Neural cell (in vitro differentiated cells): ENCODE measurements around the gene ATRAID.

ENCODE experiments used
- EZH2 ChIP-seq: fragments of 200-600, 300-800 bp; shearing (Covaris generic), sonication (generic); IDR thresholded peaks from 2 replicates; pipeline ENCODE4 v1.6.1; 2014; ENCODE audit warnings: antibody characterized with exemption, low read length, borderline replicate concordance, mild to moderate bottlenecking; ENCODE audit not compliant: insufficient read depth, poor library complexity, severe bottlenecking
- POLR2AphosphoS5 ChIP-seq: IDR thresholded peaks from 2 replicates; pipeline ENCODE4 v1.6.1; 2012
- TAF1 ChIP-seq: IDR thresholded peaks from 2 replicates; pipeline ENCODE4 v1.6.1; 2012; ENCODE audit warnings: low read depth
- TF ChIP-seq, protein P1 (sequence below): fragments of 450-650 bp; IDR thresholded peaks from 2 replicates; pipeline ENCODE4 v1.5.1; 2014; ENCODE audit warnings: antibody characterized with exemption, mild to moderate bottlenecking, moderate library complexity; ENCODE audit not compliant: poor library complexity, severe bottlenecking
- TF ChIP-seq, protein P2 (sequence below): IDR thresholded peaks from 2 replicates; pipeline ENCODE4 v1.6.1; 2012; ENCODE audit warnings: borderline replicate concordance

DNA sequence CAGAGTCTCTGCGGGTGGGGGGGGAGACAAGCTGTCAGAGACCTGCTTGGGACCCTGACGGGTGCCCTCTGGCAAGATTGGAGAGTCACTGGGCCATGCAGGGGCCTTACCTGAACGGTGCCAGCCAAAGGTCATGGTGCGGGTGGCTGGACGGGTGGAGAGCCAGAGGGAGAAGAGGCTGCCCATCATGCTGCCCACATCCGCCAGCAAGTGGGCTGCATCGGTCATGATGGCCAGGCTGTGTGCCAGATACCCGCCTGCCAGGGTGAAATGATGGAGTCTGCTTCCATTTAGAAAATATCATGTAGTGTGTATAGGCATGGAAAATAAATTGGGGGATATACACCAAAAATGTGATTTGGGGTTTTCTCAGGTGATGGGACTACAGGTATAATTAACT lies 46.2 kb downstream of the ATRAID start:
- TF ChIP-seq, protein P1, sequence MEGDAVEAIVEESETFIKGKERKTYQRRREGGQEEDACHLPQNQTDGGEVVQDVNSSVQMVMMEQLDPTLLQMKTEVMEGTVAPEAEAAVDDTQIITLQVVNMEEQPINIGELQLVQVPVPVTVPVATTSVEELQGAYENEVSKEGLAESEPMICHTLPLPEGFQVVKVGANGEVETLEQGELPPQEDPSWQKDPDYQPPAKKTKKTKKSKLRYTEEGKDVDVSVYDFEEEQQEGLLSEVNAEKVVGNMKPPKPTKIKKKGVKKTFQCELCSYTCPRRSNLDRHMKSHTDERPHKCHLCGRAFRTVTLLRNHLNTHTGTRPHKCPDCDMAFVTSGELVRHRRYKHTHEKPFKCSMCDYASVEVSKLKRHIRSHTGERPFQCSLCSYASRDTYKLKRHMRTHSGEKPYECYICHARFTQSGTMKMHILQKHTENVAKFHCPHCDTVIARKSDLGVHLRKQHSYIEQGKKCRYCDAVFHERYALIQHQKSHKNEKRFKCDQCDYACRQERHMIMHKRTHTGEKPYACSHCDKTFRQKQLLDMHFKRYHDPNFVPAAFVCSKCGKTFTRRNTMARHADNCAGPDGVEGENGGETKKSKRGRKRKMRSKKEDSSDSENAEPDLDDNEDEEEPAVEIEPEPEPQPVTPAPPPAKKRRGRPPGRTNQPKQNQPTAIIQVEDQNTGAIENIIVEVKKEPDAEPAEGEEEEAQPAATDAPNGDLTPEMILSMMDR: no peak
- TF ChIP-seq EZH2 (no peak), POLR2AphosphoS5 (no peak), TAF1 (no peak)
- TF ChIP-seq, protein P2, sequence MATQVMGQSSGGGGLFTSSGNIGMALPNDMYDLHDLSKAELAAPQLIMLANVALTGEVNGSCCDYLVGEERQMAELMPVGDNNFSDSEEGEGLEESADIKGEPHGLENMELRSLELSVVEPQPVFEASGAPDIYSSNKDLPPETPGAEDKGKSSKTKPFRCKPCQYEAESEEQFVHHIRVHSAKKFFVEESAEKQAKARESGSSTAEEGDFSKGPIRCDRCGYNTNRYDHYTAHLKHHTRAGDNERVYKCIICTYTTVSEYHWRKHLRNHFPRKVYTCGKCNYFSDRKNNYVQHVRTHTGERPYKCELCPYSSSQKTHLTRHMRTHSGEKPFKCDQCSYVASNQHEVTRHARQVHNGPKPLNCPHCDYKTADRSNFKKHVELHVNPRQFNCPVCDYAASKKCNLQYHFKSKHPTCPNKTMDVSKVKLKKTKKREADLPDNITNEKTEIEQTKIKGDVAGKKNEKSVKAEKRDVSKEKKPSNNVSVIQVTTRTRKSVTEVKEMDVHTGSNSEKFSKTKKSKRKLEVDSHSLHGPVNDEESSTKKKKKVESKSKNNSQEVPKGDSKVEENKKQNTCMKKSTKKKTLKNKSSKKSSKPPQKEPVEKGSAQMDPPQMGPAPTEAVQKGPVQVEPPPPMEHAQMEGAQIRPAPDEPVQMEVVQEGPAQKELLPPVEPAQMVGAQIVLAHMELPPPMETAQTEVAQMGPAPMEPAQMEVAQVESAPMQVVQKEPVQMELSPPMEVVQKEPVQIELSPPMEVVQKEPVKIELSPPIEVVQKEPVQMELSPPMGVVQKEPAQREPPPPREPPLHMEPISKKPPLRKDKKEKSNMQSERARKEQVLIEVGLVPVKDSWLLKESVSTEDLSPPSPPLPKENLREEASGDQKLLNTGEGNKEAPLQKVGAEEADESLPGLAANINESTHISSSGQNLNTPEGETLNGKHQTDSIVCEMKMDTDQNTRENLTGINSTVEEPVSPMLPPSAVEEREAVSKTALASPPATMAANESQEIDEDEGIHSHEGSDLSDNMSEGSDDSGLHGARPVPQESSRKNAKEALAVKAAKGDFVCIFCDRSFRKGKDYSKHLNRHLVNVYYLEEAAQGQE: no peak
